Measurements from ENCODE around the gene ADORA1. TPM values are rescaled to one million over a fixed set of nuclear protein-coding genes. Genes with fewer than 3 reads are reported as not detected.

ADORA1 gene
- total and polyA plus RNA-seq, 4 donors: 0.33 to 1.1 (median 0.37) TPM

DNA sequence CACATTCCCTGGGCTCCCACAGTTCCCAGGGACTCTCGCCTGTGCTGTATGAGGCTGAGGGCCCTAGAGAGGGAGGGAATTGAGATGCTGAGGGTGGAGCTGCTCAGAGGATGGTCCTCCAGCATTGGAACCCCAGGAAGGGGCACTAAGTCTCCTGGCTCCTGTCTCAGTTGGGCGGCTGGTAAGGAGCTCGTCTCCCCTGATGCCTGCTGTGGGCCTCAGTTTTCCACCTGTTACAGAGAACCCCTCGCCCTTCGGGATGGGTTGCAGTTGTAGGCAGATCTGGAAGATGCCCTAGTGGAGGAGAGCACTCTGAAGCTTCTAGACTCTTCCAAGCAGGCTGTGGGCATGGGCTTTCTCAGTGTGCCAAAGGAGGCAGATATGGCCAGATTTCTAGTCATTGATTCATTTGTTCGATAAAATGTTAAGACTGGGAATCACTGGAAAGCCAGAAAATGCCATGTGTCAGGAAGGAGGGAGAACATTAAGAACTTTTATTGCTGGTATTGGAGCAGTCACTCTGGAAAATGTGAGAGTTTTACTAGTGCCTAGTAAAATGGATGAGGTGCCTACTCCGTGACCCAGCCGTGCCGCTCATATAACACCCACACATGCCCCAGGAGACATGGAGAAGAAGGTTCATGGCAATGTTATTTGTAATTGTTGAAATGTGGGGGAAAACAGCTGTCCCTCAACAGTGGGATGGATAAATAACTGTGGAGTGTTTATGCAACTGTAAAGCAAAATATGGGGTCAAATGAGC is 48.9 kb downstream of the ADORA1 start:
- DNase-seq (ENCODE audit: low spot score): no peak
- Histone ChIP-seq H3K4me1 (ENCODE audit: control insufficient read depth in 4 of 4, insufficient read depth in 4 of 4, low read length in 3 of 4) (no peaks in the 10 kb centered on the region), H3K4me3 (ENCODE audit: low read depth in 1 of 3, low read length in 3 of 3) (no peak overlapping the region), H3K27me3 (ENCODE audit: control insufficient read depth in 4 of 4, insufficient read depth in 4 of 4, low read length in 3 of 4) (no peaks in the 10 kb centered on the region), H3K36me3 (ENCODE audit: control insufficient read depth in 4 of 4, insufficient read depth in 3 of 4, low read depth in 1 of 4, low read length in 3 of 4) (no peaks in the 10 kb centered on the region), H3K27ac (ENCODE audit: low read depth in 1 of 2, low read length in 2 of 2) (no peak overlapping the region), H3K9me3 (ENCODE audit: control insufficient read depth in 4 of 4, low read length in 3 of 4) (no peaks in the 10 kb centered on the region), H3K9ac (ENCODE audit: low read depth in 1 of 2, low read length in 2 of 2) (no peak overlapping the region)
- WGBS: 93% methylated on average over 9 of the region's 9 CpGs
- TF ChIP-seq, protein P1, sequence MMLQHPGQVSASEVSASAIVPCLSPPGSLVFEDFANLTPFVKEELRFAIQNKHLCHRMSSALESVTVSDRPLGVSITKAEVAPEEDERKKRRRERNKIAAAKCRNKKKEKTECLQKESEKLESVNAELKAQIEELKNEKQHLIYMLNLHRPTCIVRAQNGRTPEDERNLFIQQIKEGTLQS (IDR thresholded peaks at IDR 0.05): no peak
- TF ChIP-seq, protein P2, sequence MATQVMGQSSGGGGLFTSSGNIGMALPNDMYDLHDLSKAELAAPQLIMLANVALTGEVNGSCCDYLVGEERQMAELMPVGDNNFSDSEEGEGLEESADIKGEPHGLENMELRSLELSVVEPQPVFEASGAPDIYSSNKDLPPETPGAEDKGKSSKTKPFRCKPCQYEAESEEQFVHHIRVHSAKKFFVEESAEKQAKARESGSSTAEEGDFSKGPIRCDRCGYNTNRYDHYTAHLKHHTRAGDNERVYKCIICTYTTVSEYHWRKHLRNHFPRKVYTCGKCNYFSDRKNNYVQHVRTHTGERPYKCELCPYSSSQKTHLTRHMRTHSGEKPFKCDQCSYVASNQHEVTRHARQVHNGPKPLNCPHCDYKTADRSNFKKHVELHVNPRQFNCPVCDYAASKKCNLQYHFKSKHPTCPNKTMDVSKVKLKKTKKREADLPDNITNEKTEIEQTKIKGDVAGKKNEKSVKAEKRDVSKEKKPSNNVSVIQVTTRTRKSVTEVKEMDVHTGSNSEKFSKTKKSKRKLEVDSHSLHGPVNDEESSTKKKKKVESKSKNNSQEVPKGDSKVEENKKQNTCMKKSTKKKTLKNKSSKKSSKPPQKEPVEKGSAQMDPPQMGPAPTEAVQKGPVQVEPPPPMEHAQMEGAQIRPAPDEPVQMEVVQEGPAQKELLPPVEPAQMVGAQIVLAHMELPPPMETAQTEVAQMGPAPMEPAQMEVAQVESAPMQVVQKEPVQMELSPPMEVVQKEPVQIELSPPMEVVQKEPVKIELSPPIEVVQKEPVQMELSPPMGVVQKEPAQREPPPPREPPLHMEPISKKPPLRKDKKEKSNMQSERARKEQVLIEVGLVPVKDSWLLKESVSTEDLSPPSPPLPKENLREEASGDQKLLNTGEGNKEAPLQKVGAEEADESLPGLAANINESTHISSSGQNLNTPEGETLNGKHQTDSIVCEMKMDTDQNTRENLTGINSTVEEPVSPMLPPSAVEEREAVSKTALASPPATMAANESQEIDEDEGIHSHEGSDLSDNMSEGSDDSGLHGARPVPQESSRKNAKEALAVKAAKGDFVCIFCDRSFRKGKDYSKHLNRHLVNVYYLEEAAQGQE (IDR thresholded peaks at IDR 0.05): no peak

DNA sequence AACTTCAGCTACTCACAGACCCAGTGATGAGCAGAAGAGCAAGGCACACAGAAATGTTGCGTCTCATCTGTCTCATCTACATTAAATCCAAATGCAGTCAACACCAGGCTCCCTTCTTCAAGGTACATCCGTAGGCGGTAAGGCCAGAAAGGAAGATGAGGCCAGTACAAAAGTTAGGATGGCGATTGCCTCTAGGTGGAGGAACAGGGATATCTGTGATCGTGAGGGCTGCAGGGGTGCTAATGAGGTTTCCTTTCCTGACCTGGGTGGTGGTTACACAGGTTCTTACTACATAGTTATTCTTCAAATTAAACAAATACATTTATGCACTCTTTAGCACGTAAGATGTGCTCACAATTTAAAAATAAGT is 49.5 kb downstream of the ADORA1 start:
- no peaks in the 10 kb centered on the region for H3K9me3 ChIP-seq (ENCODE audit: control insufficient read depth in 4 of 4, low read length in 3 of 4)
- no peak for DNase-seq (ENCODE audit: low spot score)
- H3K4me3 ChIP-seq (ENCODE audit: low read depth in 1 of 3, low read length in 3 of 3): no peak overlapping the region
- 94% methylated on average over 6 of the region's 6 CpGs for WGBS
- TF ChIP-seq EGR1 (IDR thresholded peaks at IDR 0.05; ENCODE audit: low read depth in 2 of 2) (no peak), YY1 (IDR thresholded peaks at IDR 0.05) (no peak), HNF4A (conservative IDR thresholded peaks at IDR 0.05) (no peak), RXRA (IDR thresholded peaks at IDR 0.05) (no peak)
- TF ChIP-seq, protein P3, sequence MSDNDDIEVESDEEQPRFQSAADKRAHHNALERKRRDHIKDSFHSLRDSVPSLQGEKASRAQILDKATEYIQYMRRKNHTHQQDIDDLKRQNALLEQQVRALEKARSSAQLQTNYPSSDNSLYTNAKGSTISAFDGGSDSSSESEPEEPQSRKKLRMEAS (IDR thresholded peaks at IDR 0.05): no peak
- TF ChIP-seq, protein P4, sequence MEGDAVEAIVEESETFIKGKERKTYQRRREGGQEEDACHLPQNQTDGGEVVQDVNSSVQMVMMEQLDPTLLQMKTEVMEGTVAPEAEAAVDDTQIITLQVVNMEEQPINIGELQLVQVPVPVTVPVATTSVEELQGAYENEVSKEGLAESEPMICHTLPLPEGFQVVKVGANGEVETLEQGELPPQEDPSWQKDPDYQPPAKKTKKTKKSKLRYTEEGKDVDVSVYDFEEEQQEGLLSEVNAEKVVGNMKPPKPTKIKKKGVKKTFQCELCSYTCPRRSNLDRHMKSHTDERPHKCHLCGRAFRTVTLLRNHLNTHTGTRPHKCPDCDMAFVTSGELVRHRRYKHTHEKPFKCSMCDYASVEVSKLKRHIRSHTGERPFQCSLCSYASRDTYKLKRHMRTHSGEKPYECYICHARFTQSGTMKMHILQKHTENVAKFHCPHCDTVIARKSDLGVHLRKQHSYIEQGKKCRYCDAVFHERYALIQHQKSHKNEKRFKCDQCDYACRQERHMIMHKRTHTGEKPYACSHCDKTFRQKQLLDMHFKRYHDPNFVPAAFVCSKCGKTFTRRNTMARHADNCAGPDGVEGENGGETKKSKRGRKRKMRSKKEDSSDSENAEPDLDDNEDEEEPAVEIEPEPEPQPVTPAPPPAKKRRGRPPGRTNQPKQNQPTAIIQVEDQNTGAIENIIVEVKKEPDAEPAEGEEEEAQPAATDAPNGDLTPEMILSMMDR (IDR thresholded peaks at IDR 0.05; ENCODE audit: low read depth, low read length, missing input control): no peak
- TF ChIP-seq, protein P5, sequence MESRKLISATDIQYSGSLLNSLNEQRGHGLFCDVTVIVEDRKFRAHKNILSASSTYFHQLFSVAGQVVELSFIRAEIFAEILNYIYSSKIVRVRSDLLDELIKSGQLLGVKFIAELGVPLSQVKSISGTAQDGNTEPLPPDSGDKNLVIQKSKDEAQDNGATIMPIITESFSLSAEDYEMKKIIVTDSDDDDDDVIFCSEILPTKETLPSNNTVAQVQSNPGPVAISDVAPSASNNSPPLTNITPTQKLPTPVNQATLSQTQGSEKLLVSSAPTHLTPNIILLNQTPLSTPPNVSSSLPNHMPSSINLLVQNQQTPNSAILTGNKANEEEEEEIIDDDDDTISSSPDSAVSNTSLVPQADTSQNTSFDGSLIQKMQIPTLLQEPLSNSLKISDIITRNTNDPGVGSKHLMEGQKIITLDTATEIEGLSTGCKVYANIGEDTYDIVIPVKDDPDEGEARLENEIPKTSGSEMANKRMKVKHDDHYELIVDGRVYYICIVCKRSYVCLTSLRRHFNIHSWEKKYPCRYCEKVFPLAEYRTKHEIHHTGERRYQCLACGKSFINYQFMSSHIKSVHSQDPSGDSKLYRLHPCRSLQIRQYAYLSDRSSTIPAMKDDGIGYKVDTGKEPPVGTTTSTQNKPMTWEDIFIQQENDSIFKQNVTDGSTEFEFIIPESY (IDR thresholded peaks at IDR 0.05): no peak
- no peak overlapping the region for H3K27ac ChIP-seq (ENCODE audit: low read depth in 1 of 2, low read length in 2 of 2)
- no peaks in the 10 kb centered on the region for H3K27me3 ChIP-seq (ENCODE audit: control insufficient read depth in 4 of 4, insufficient read depth in 4 of 4, low read length in 3 of 4)
- H3K9ac ChIP-seq (ENCODE audit: low read depth in 1 of 2, low read length in 2 of 2): no peak overlapping the region
- no peaks in the 10 kb centered on the region for H3K4me1 ChIP-seq (ENCODE audit: control insufficient read depth in 4 of 4, insufficient read depth in 4 of 4, low read length in 3 of 4)
- H3K36me3 ChIP-seq (ENCODE audit: control insufficient read depth in 4 of 4, insufficient read depth in 3 of 4, low read depth in 1 of 4, low read length in 3 of 4): no peaks in the 10 kb centered on the region
